Right lobe of liver (tissue), 4 donors: ENCODE results near the gene RASD2.

ENCODE experiments used
- POLR2A ChIP-seq: fragments of 450-650 bp; IDR thresholded peaks from one replicate; pipeline ENCODE4 v1.6.1; 2017; ENCODE audit warnings: antibody characterized with exemption, mild to moderate bottlenecking
- TF ChIP-seq, protein P1 (sequence below), 4 donors: fragments of 200-600 bp in 3 of 4; fragments of 450-650 bp in 1 of 4; IDR thresholded peaks; one replicate each; pipeline versions ENCODE4 v1.5.1 to v1.8.0; 2016 to 2022; ENCODE audit warnings: antibody characterized with exemption in 4 of 4, mild to moderate bottlenecking in 2 of 4
- donor health status: DM: no; HTN: no; CAD: no.
- donor health status: DM: no; HTN: no; CAD: no.
- donor health status: DM: no; HTN: yes; CAD: no.

DNA sequence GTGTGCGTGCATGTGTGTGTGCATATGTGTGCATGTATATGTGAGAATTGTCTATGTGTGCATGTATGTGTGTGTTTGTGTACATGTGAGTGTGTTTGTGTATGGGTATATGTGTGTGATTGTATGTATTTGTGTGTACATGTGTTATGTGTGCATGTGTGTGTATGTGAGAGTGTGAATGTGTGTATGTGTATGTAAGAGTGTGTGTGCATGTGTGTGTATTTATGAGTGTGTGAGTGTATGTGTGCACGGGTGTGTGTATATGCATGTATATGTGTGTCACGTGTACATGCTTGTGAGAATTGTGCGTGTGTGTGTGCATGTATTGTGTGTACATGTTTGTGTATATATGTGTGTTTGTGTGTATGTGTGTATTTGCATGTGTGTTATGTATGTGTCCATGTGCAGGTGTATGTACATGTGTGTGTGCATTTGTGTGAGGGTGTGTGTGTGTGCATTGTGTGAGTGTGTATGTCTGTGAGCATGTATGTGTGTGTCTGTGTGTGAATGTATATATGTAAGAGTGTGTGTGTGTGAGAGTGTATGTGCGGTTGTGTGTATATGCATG lies 60.5 kb downstream of the RASD2 start:
- TF ChIP-seq, protein P1, sequence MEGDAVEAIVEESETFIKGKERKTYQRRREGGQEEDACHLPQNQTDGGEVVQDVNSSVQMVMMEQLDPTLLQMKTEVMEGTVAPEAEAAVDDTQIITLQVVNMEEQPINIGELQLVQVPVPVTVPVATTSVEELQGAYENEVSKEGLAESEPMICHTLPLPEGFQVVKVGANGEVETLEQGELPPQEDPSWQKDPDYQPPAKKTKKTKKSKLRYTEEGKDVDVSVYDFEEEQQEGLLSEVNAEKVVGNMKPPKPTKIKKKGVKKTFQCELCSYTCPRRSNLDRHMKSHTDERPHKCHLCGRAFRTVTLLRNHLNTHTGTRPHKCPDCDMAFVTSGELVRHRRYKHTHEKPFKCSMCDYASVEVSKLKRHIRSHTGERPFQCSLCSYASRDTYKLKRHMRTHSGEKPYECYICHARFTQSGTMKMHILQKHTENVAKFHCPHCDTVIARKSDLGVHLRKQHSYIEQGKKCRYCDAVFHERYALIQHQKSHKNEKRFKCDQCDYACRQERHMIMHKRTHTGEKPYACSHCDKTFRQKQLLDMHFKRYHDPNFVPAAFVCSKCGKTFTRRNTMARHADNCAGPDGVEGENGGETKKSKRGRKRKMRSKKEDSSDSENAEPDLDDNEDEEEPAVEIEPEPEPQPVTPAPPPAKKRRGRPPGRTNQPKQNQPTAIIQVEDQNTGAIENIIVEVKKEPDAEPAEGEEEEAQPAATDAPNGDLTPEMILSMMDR (IDR thresholded peaks at IDR 0.05): no peak
- no peak for TF ChIP-seq POLR2A
